PC-3 (cell line): ENCODE data around the gene CTBP2. TPM values are rescaled to one million over a fixed set of nuclear protein-coding genes. Genes with fewer than 3 reads are reported as not detected.

Experiments
- ATAC-seq: fragments of 200-7000 bp; cut with Tn5 transposase; 2 replicates; pipeline ENCODE4 v1.9.1; 2020; ENCODE audit warnings: mild to moderate bottlenecking, moderate library complexity
- BruUV-seq: library from RNA; stranded (reverse); fragments of 400-500 nt; replicated peaks from 2 replicates; lab custom pipeline; 2021; lab: Mats Ljungman, UMichigan
- CTCF ChIA-PET: fragments of 300-600 bp; sonication (Branson Sonifier 250); formaldehyde crosslinking; loops from one replicate; lab custom pipeline; 2022; ENCODE audit warnings: antibody characterized with exemption; lab: Charles Lee
- POLR2A ChIA-PET: fragments of 300-600 bp; sonication (Branson Sonifier 250); formaldehyde crosslinking; loops from one replicate; lab custom pipeline; 2022; ENCODE audit warnings: antibody characterized with exemption; ENCODE audit not compliant: unreplicated experiment; lab: Charles Lee
- DNase-seq: peaks from one replicate; pipeline ENCODE4 v3.0.0-alpha.2; 2015
- H2AFZ ChIP-seq: fragments of 300-600 bp; sonication (generic); 2 replicates; pipeline ENCODE4 v1.6.0; 2016; ENCODE audit warnings: antibody characterized with exemption, low read length
- H3F3A ChIP-seq: fragments of 300-600 bp; sonication (generic); one replicate; pipeline ENCODE4 v1.6.0; 2017; ENCODE audit warnings: antibody characterized with exemption, low read length, control low read depth, mild to moderate bottlenecking; ENCODE audit not compliant: unreplicated experiment
- H3K27ac ChIP-seq: fragments of 300-600 bp; sonication (generic); 2 replicates; pipeline ENCODE4 v1.5.1; 2016; ENCODE audit warnings: mild to moderate bottlenecking, low read length
- H3K27me3 ChIP-seq: fragments of 300-600 bp; sonication (generic); 2 replicates; pipeline ENCODE4 v1.6.1; 2016; ENCODE audit warnings: low read length, mixed read lengths
- H3K36me3 ChIP-seq: fragments of 300-600 bp; sonication (generic); 2 replicates; pipeline ENCODE4 v1.6.1; 2016; ENCODE audit warnings: low read depth, mixed run types, low read length, mixed read lengths
- H3K4me1 ChIP-seq: fragments of 300-600 bp; sonication (generic); 2 replicates; pipeline ENCODE4 v1.5.1; 2016; ENCODE audit warnings: low read length; ENCODE audit not compliant: insufficient read depth
- H3K4me2 ChIP-seq: fragments of 300-600 bp; sonication (generic); 2 replicates; pipeline ENCODE4 v1.6.0; 2016; ENCODE audit warnings: low read length
- H3K4me3 ChIP-seq: fragments of 300-600 bp; sonication (generic); 2 replicates; pipeline ENCODE4 v1.5.1; 2016; ENCODE audit warnings: mild to moderate bottlenecking, low read length, mixed read lengths
- H3K79me2 ChIP-seq: fragments of 300-600 bp; sonication (generic); 2 replicates; pipeline ENCODE4 v1.6.1; 2017; ENCODE audit warnings: low read length, mixed read lengths
- H3K9ac ChIP-seq: fragments of 300-600 bp; sonication (generic); 2 replicates; pipeline ENCODE4 v1.6.0; 2016; ENCODE audit warnings: mild to moderate bottlenecking, low read length
- H3K9me2 ChIP-seq: fragments of 300-600 bp; sonication (generic); replicated peaks from 2 replicates; pipeline ENCODE4 v1.6.1; 2016; ENCODE audit warnings: mixed run types, low read length, mixed read lengths
- H3K9me3 ChIP-seq: fragments of 300-600 bp; sonication (generic); 2 replicates; pipeline ENCODE4 v1.6.1; 2016; ENCODE audit warnings: low read length, mixed read lengths
- H4K20me1 ChIP-seq: fragments of 300-600 bp; sonication (generic); 2 replicates; pipeline ENCODE4 v1.6.1; 2016; ENCODE audit warnings: low read length, mixed read lengths
- CTCF ChIP-seq: fragments of 300-600 bp; sonication (generic); conservative IDR thresholded peaks from 2 replicates; pipeline ENCODE4 v1.5.1; 2017; ENCODE audit warnings: antibody characterized with exemption, low read depth, mild to moderate bottlenecking, low read length
- EZH2 ChIP-seq: fragments of 300-600 bp; sonication (generic); IDR thresholded peaks from one replicate; pipeline ENCODE4 v1.6.1; 2017; ENCODE audit warnings: antibody characterized with exemption, mild to moderate bottlenecking, low read length; ENCODE audit not compliant: unreplicated experiment
- EZH2phosphoT487 ChIP-seq: fragments of 300-600 bp; sonication (generic); IDR thresholded peaks from 2 replicates; pipeline ENCODE4 v1.6.1; 2018; ENCODE audit warnings: mild to moderate bottlenecking, antibody characterized with exemption, low read length, borderline replicate concordance
- intact Hi-C: fragments of 100-400 bp; cut with micrococcal nuclease; formaldehyde crosslinking; loops from 2 replicates; pipeline ENCODE4 v1.9.0; 2023
- total RNA-seq: library from RNA; depleted of rRNA; stranded (reverse); fragments of >200 nt; gene quantifications from 2 replicates; pipeline ENCODE4 v1.2.3, GENCODE V29; 2014

Gene CTBP2
- total RNA-seq, 1 experiment from 2014 or later = 78.9 TPM

DNA sequence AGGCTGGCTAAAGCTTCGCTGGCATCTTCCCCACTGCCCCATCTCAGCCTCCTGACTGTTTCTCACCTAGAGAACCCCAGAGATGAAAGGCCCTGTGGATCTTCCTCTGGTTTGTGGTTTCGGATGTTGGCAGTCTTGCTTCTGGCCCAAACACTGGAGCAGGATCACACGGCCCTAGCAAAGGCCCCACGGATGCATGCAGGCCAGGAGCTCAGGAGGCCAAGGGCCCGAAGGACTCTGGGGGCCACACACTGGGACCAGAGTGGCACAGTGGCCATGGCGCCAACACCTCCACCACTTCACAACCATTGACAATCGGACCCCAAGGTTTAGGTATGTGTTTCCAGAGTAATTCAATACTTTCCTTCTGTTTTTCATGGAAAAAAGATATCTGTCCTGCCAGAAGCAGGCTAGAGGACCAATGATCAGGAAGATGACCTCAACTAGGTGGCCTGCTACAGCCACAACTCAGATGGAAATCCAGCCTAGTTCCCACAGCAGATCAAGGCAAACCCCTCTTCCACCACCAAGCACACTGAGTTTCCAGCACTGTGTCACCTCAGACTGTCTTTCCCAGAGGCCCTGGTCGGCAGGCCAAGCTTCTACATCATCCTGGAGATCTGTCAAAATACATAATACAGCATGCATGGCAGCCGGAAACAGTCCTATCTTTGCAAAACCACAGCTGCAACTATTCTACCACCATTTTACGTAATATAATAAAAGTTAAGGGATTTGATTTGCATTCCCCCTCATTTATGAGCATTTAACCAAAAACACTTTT, 53.0 kb downstream of the CTBP2 start:
- TF ChIP-seq EZH2phosphoT487 (no peak), EZH2 (no peak), CTCF (no peak)
- Histone ChIP-seq H3K27me3 (no peaks in the 10 kb centered on the region), H3K4me3 (no peak overlapping the region), H2AFZ (no peak overlapping the region), H3K9me2 (no peaks in the 10 kb centered on the region), H3K4me2 (no peak overlapping the region), H3K36me3 (peaks cover 22% of the 10 kb centered on the region), H4K20me1 (peaks cover 18% of the 10 kb centered on the region; the same call in 1 of the 2 replicates), H3K79me2 (peaks cover 94% of the 10 kb centered on the region), H3K9ac (no peak overlapping the region), H3K9me3 (no peaks in the 10 kb centered on the region), H3F3A (no peaks in the 10 kb centered on the region), H3K4me1 (peaks cover 5% of the 10 kb centered on the region; the same call in 1 of the 2 replicates), H3K27ac (no peak overlapping the region)
- no TSS peak for BruUV-seq
- POLR2A ChIA-PET = no interaction called here
- no peak for DNase-seq
- intact Hi-C loops = no loop called here
- CTCF ChIA-PET = no interaction called here
- no peak for ATAC-seq

DNA sequence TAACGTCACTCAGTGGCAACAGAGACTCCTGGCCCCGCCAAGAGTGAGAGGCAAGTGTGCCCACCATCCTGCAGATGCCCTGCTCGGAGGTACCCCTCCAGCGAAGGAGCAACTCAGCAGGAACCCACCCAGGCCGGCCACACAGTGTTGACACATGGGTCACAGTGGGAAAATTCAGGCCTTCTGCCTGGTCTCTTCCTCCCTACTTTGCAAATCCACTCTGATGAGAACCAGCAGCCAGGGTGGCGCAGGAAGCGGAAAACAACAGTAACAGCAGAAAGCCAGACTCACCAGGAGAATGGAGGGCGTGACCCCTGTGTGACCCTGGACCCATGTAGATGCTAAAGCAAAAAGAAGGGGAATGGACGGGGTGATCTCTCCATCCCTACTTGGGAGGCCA, 53.8 kb downstream of the CTBP2 start:
- no peak overlapping the region for H3K9ac ChIP-seq
- H3K36me3 ChIP-seq = peaks cover 22% of the 10 kb centered on the region
- H3K4me1 ChIP-seq = peaks cover 5% of the 10 kb centered on the region; the same call in 1 of the 2 replicates
- intact Hi-C loops = no loop called here
- ChIA-PET CTCF (no interaction called here), POLR2A (no interaction called here)
- H3K4me2 ChIP-seq = no peak overlapping the region
- no peak for DNase-seq
- no peaks in the 10 kb centered on the region for H3K9me2 ChIP-seq
- no peaks in the 10 kb centered on the region for H3K27me3 ChIP-seq
- no peaks in the 10 kb centered on the region for H3K9me3 ChIP-seq
- H3K27ac ChIP-seq = no peak overlapping the region
- H3K79me2 ChIP-seq = peaks cover 98% of the 10 kb centered on the region
- H3K4me3 ChIP-seq = no peak overlapping the region
- no peak for ATAC-seq
- H4K20me1 ChIP-seq = peaks cover 22% of the 10 kb centered on the region; the same call in 1 of the 2 replicates
- no peaks in the 10 kb centered on the region for H3F3A ChIP-seq
- TF ChIP-seq EZH2 = no peak
- TF ChIP-seq EZH2phosphoT487 = no peak
- TF ChIP-seq CTCF = no peak
- no TSS peak for BruUV-seq
- no peak overlapping the region for H2AFZ ChIP-seq

DNA sequence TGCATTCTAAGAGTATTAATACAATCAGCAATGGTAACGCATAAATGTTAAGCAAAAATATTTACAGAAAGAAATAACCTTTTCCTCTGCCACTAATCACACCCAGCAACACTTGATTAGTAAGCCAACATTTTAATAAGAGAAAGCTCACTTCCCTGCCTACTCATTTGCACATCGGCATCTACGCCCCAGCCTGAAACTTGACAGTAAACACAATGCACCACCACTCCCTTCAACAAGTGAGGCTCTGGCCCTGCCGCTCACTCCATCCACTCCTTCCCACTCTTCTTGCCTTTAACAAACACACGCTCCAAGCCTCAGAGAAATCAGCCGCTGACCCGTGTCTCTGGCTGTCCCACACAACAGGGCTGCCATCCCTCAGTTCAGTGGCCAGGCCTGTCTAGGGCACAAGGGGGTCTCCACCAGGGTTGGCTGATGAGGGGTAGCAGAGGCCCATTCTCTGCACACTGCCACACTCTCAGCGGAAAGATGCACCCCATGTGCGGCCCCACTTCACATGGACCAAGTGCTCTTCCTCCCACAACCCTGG, 54.6 kb downstream of the CTBP2 start:
- Histone ChIP-seq H3K79me2 (peaks cover 98% of the 10 kb centered on the region), H3K27ac (no peak overlapping the region), H4K20me1 (peaks cover 16% of the 10 kb centered on the region; the same call in 1 of the 2 replicates), H3K9me2 (no peaks in the 10 kb centered on the region), H3K9me3 (no peaks in the 10 kb centered on the region), H2AFZ (no peak overlapping the region), H3K4me1 (no peaks in the 10 kb centered on the region), H3K27me3 (no peaks in the 10 kb centered on the region), H3K36me3 (peaks cover 22% of the 10 kb centered on the region), H3K4me3 (no peak overlapping the region), H3K4me2 (no peak overlapping the region), H3K9ac (no peak overlapping the region), H3F3A (no peaks in the 10 kb centered on the region)
- intact Hi-C loops = no loop called here
- no peak for DNase-seq
- CTCF ChIA-PET = interaction anchor here (0.6 kb wide), 1 partner anchor 41 kb away, joined by 3 read pairs; no protein-coding TSS in a partner anchor
- POLR2A ChIA-PET = no interaction called here
- ATAC-seq = no peak
- BruUV-seq = no TSS peak
- TF ChIP-seq EZH2 = no peak
- TF ChIP-seq EZH2phosphoT487 = no peak
- TF ChIP-seq CTCF = no peak
